HepG2 (cell line): Measurements from ENCODE around the gene HSPB9. TPM values are rescaled to one million over a fixed set of nuclear protein-coding genes. Genes with fewer than 3 reads are reported as not detected.

Experiments
- ATAC-seq: fragments of 200-7000 bp; cut with Tn5 transposase; 3 replicates; pipeline ENCODE4 v1.9.1; 2020; ENCODE audit warnings: mild to moderate bottlenecking, moderate library complexity
- BruUV-seq: library from RNA; stranded (reverse); fragments of 400-500 nt; replicated peaks from 2 replicates; lab custom pipeline; 2021; lab: Mats Ljungman, UMichigan
- CTCF ChIA-PET: fragments of 300-600 bp; formaldehyde crosslinking; extraction: SDS; loops from one replicate; lab custom pipeline; 2021; ENCODE audit warnings: low total read pairs, inconsistent platforms, low intra/inter-chr PET ratio; lab: Yijun Ruan, JAX
- POLR2A ChIA-PET: fragments of 350-600 bp; sonication (Branson Sonifier 250); formaldehyde crosslinking; loops from one replicate; lab custom pipeline; 2020; ENCODE audit warnings: antibody characterized with exemption, inconsistent platforms; lab: Yijun Ruan, JAX
- DNase-seq: peaks from one replicate; pipeline ENCODE4 v3.0.0-alpha.2; 2015; ENCODE audit warnings: low spot score
- FAIRE-seq: peaks from 3 replicates; lab custom pipeline; 2011; peaks lifted over from hg19 to GRCh38; lab: Jason Lieb, UNC
- H2AFZ ChIP-seq: one replicate; pipeline ENCODE4 v1.6.1; 2011; ENCODE audit warnings: low read length, inconsistent platforms
- H3K27ac ChIP-seq: fragments of 300-600 bp; 3 replicates; pipeline ENCODE4 v1.8.0; 2011; ENCODE audit warnings: mixed run types, mild to moderate bottlenecking, mixed read lengths, low read length, inconsistent platforms; ENCODE audit not compliant: insufficient read depth; ENCODE audit errors: extremely low read length
- H3K27me3 ChIP-seq, 2 experiments: fragments of 200-600 bp in 1 of 2; 2 replicates in 1 of 2; 3 replicates in 1 of 2; pipeline versions ENCODE4 v1.6.0 to v1.8.0; 2011; ENCODE audit warnings: low read length in 2 of 2, mild to moderate bottlenecking in 2 of 2, moderate library complexity in 2 of 2, inconsistent platforms in 1 of 2; ENCODE audit not compliant: insufficient read depth in 2 of 2, control insufficient read depth in 1 of 2
- H3K36me3 ChIP-seq, 2 experiments: fragments of 200-600 bp in 1 of 2; replicated peaks in 1 of 2; 2 replicates in 1 of 2; 3 replicates in 1 of 2; pipeline versions ENCODE4 v1.5.1 to v1.8.0; 2011; ENCODE audit warnings: low read length in 2 of 2, inconsistent platforms in 1 of 2; ENCODE audit not compliant: insufficient read depth in 2 of 2, control insufficient read depth in 1 of 2
- H3K4me1 ChIP-seq: 2 replicates; pipeline ENCODE4 v1.5.1; 2012; ENCODE audit warnings: low read length, inconsistent platforms; ENCODE audit not compliant: insufficient read depth
- H3K4me2 ChIP-seq: 2 replicates; pipeline ENCODE4 v1.6.0; 2011; ENCODE audit warnings: low read depth, low read length, inconsistent platforms
- H3K4me3 ChIP-seq, 3 experiments: fragments of 200-600 bp in 1 of 3; sonication (generic), shearing (Covaris generic) in 1 of 3; replicated peaks in 1 of 3; 2 replicates each; pipeline ENCODE4 v1.5.1; 2011 to 2016; ENCODE audit warnings: low read length in 3 of 3, inconsistent platforms in 2 of 3, low read depth in 2 of 3, mild to moderate bottlenecking in 2 of 3, control low read depth in 1 of 3, mixed read lengths in 1 of 3; ENCODE audit not compliant: insufficient read depth in 1 of 3
- H3K79me2 ChIP-seq: one replicate; pipeline ENCODE4 v1.6.1; 2011; ENCODE audit warnings: low read length, inconsistent platforms; ENCODE audit not compliant: insufficient read depth
- H3K9ac ChIP-seq: 2 replicates; pipeline ENCODE4 v1.6.0; 2011; ENCODE audit warnings: mild to moderate bottlenecking, low read depth, low read length, inconsistent platforms; ENCODE audit not compliant: insufficient read depth
- H3K9me3 ChIP-seq: 2 replicates; pipeline ENCODE4 v1.5.1; 2012; ENCODE audit warnings: mild to moderate bottlenecking, low read length
- H4K20me1 ChIP-seq: 2 replicates; pipeline ENCODE4 v1.6.0; 2011; ENCODE audit warnings: inconsistent platforms, mild to moderate bottlenecking, low read length, moderate library complexity; ENCODE audit not compliant: insufficient read depth
- HBP1 ChIP-seq: IDR thresholded peaks from 2 replicates; pipeline ENCODE4 v1.6.1; 2016; ENCODE audit warnings: low read depth, control low read depth
- HNF1A ChIP-seq, 2 experiments: sonication (generic) in 1 of 2; formaldehyde crosslinking in 1 of 2; IDR thresholded peaks; 2 replicates each; pipeline versions ENCODE4 v1.4.0 to v1.6.1; 2016 to 2020; ENCODE audit warnings: borderline replicate concordance in 1 of 2, low read depth in 1 of 2, mild to moderate bottlenecking in 1 of 2, missing genetic modification reagents in 1 of 2
- MAFF ChIP-seq: IDR thresholded peaks from 2 replicates; pipeline ENCODE4 v1.6.1; 2011; ENCODE audit warnings: low read depth, low read length, improper control_type of control experiment
- MAFG ChIP-seq: sonication (generic); formaldehyde crosslinking; IDR thresholded peaks from 2 replicates; pipeline ENCODE4 v1.5.1; 2020; ENCODE audit warnings: mild to moderate bottlenecking, missing genetic modification reagents
- NAIF1 ChIP-seq: sonication (generic); formaldehyde crosslinking; IDR thresholded peaks from 2 replicates; pipeline ENCODE4 v1.5.0; 2020; ENCODE audit warnings: mild to moderate bottlenecking, missing genetic modification reagents, borderline replicate concordance
- NCOA1 ChIP-seq: sonication (generic); formaldehyde crosslinking; IDR thresholded peaks from 2 replicates; pipeline ENCODE4 v1.9.0; 2021; ENCODE audit warnings: missing genetic modification reagents
- POGK ChIP-seq: sonication (generic); formaldehyde crosslinking; conservative IDR thresholded peaks from 2 replicates; pipeline ENCODE4 v1.8.0; 2022; ENCODE audit warnings: mild to moderate bottlenecking, moderate library complexity, missing genetic modification reagents
- REST ChIP-seq, 2 experiments: IDR thresholded peaks; 2 replicates each; pipeline ENCODE4 v1.6.1; 2011 to 2012; ENCODE audit warnings: low read length in 2 of 2, borderline replicate concordance in 1 of 2, low read depth in 1 of 2, mild to moderate bottlenecking in 1 of 2, moderate library complexity in 1 of 2
- ZNF260 ChIP-seq: sonication (generic); formaldehyde crosslinking; IDR thresholded peaks from 2 replicates; pipeline ENCODE4 v1.4.0; 2020; ENCODE audit warnings: missing genetic modification reagents, low read depth, mild to moderate bottlenecking, borderline replicate concordance
- WGBS: methylation state at CpG from one replicate; pipeline ENCODE4 v1.1.6; 2017; ENCODE audit warnings: low lambda C conversion rate; 5-methylcytosine and 5-hydroxymethylcytosine counted together
- in situ Hi-C: cut with HindIII; loops from 2 replicates; pipeline ENCODE4 v1.10.0; 2017; ENCODE audit warnings: low pct_unique_long_range_greater_than_20kb; ENCODE audit not compliant: extremely low pct_ligation_motif_present
- intact Hi-C: fragments of 100-400 bp; cut with micrococcal nuclease; formaldehyde crosslinking; loops from one replicate; pipeline ENCODE4 v1.10.0; 2022; ENCODE audit not compliant: unreplicated experiment
- polyA plus RNA-seq, 8 experiments: library from polyadenylated mRNA; depleted of rRNA in 3 of 8; stranded (reverse) in 7 of 8; unstranded in 1 of 8; fragments of >200 nt; fragmentation: Illumina TruSeq in 4 of 8; extraction: Trizol in 4 of 8; gene quantifications; 2 replicates each; pipeline versions ENCODE4 v1.2.1 to v1.2.3, GENCODE V29; 2011 to 2016; ENCODE audit warnings: low read depth in 4 of 8, missing spikeins in 1 of 8, mixed read lengths in 1 of 8; ENCODE audit not compliant: insufficient read depth in 1 of 8
- total RNA-seq, 5 experiments: library from RNA; depleted of rRNA; stranded (reverse); fragments of >200 nt; fragmentation: Illumina TruSeq; extraction: Trizol; gene quantifications; 2 replicates each; pipeline ENCODE4 v1.2.3, GENCODE V29; 2016; ENCODE audit warnings: low read depth in 1 of 5

The HSPB9 gene
- total and polyA plus RNA-seq, 2 of the 13 experiments (the other 11 are each of a cell fraction or from before 2014, with no cell fraction given) = 0.05 to 0.24 TPM

GRCh38 chr17:42087736-42088705 lies 34.6 kb upstream of the HSPB9 start:
- DNase-seq (peak; percentile 93), ATAC-seq (peak; percentile 95), FAIRE-seq (peak; percentile 85)
- no peak overlapping the region for H2AFZ ChIP-seq
- H3K36me3 ChIP-seq = no peaks in the 10 kb centered on the region
- H3K79me2 ChIP-seq = no peaks in the 10 kb centered on the region
- intact Hi-C loops = no loop called here
- ChIA-PET CTCF (no interaction called here), POLR2A (interaction anchor here (1.1 to 1.3 kb wide), 2 partner anchors 399 to 400 kb away, joined by 3 read pairs; no protein-coding TSS in a partner anchor)
- H3K4me3 ChIP-seq = peak overlapping the region in 2 of 3 experiments; percentile 6 to 51; a peak in 3 of 6 replicates
- in situ Hi-C loops = no loop called here
- no peaks in the 10 kb centered on the region for H3K9me3 ChIP-seq
- peak overlapping the region; percentile 32 for H3K9ac ChIP-seq
- 0 out of 5 replicates have a peak, but pooled peaks cover 0 to 3% of the 10 kb centered on the region in 2 experiments for H3K27me3 ChIP-seq
- peaks cover 55% of the 10 kb centered on the region for H3K4me1 ChIP-seq
- WGBS = under 1% methylated on average over 16 of the region's 20 CpGs
- H3K4me2 ChIP-seq = peak overlapping the region; percentile 69
- H4K20me1 ChIP-seq = no peaks in the 10 kb centered on the region
- BruUV-seq = no TSS peak
- peak overlapping the region; percentile 56 for H3K27ac ChIP-seq
- TF ChIP-seq ZNF260 (CRISPR knock-in tag) (no peak), POGK (CRISPR knock-in tag) (no peak; the same call in 1 of the 2 replicates), HNF1A (IDR thresholded peaks at IDR 0.05; ENCODE audit: low read depth) (peak; percentile 38), HNF1A (CRISPR knock-in tag; IDR thresholded peaks at IDR 0.05; ENCODE audit: borderline replicate concordance) (peak; percentile 78), MAFF (no peak), NCOA1 (CRISPR knock-in tag) (no peak; the same call in 1 of the 2 replicates), MAFG (no peak), HBP1 (CRISPR knock-in tag) (no peak), NAIF1 (no peak), REST (IDR thresholded peaks at IDR 0.05; ENCODE audit: borderline replicate concordance in 1 of 2, low read depth in 1 of 2, low read length in 2 of 2) (0 out of 4 replicates have a peak, but pooled peaks of 1 of the 2 experiments have one; percentile 31)
